Liver (tissue), 9 donors: ENCODE results near the gene MED8. TPM values are rescaled to one million over a fixed set of nuclear protein-coding genes. Genes with fewer than 3 reads are reported as not detected.

Experiments
- DNase-seq: peaks from one replicate; pipeline ENCODE4 v3.0.0-alpha.2; 2017; ENCODE audit warnings: low spot score
- H3K27ac ChIP-seq, 2 donors: one replicate each; pipeline ENCODE4 v1.7.0; 2013; ENCODE audit warnings: inconsistent platforms in 2 of 2, low read length in 2 of 2, control low read depth in 1 of 2, low read depth in 1 of 2, mild to moderate bottlenecking in 1 of 2
- H3K27me3 ChIP-seq, 4 donors: one replicate each; pipeline versions ENCODE4 v1.6.1 to v1.7.0; 2013; ENCODE audit warnings: low read length in 3 of 4, inconsistent platforms in 1 of 4, mild to moderate bottlenecking in 1 of 4, moderate library complexity in 1 of 4; ENCODE audit not compliant: control insufficient read depth in 4 of 4, insufficient read depth in 4 of 4
- H3K36me3 ChIP-seq, 4 donors: one replicate each; pipeline versions ENCODE4 v1.6.1 to v1.7.0; 2013; ENCODE audit warnings: low read length in 3 of 4, mild to moderate bottlenecking in 3 of 4, low read depth in 1 of 4, moderate library complexity in 1 of 4; ENCODE audit not compliant: control insufficient read depth in 4 of 4, insufficient read depth in 3 of 4
- H3K4me1 ChIP-seq, 4 donors: one replicate each; pipeline versions ENCODE4 v1.6.1 to v1.7.0; 2013; ENCODE audit warnings: low read length in 3 of 4, mild to moderate bottlenecking in 3 of 4, moderate library complexity in 1 of 4; ENCODE audit not compliant: control insufficient read depth in 4 of 4, insufficient read depth in 4 of 4
- H3K4me3 ChIP-seq, 3 donors: one replicate each; pipeline versions ENCODE4 v1.6.1 to v1.7.0; 2013; ENCODE audit warnings: low read length in 3 of 3, control low read depth in 1 of 3, low read depth in 1 of 3, mild to moderate bottlenecking in 1 of 3
- H3K9ac ChIP-seq, 2 donors: one replicate each; pipeline ENCODE4 v1.7.0; 2013; ENCODE audit warnings: low read length in 2 of 2, mild to moderate bottlenecking in 2 of 2, moderate library complexity in 2 of 2, control low read depth in 1 of 2, low read depth in 1 of 2
- H3K9me3 ChIP-seq, 4 donors: one replicate each; pipeline versions ENCODE4 v1.6.1 to v1.7.0; 2013; ENCODE audit warnings: low read length in 3 of 4; ENCODE audit not compliant: control insufficient read depth in 4 of 4
- FOXA2 ChIP-seq: IDR thresholded peaks from 2 replicates; pipeline ENCODE4 v1.6.1; 2016; ENCODE audit warnings: antibody characterized with exemption
- HNF4A ChIP-seq, 2 donors: conservative IDR thresholded peaks; 2 replicates each; pipeline ENCODE4 v1.6.1; 2016; ENCODE audit warnings: antibody characterized with exemption in 2 of 2, mild to moderate bottlenecking in 2 of 2
- JUND ChIP-seq, 2 donors: IDR thresholded peaks; 2 replicates each; pipeline ENCODE4 v1.6.1; 2016; ENCODE audit warnings: antibody characterized with exemption in 2 of 2
- NR2F2 ChIP-seq: IDR thresholded peaks from 2 replicates; pipeline ENCODE4 v1.6.1; 2016; ENCODE audit warnings: antibody characterized with exemption
- RAD21 ChIP-seq, 2 donors: IDR thresholded peaks; 2 replicates each; pipeline ENCODE4 v1.6.1; 2016; ENCODE audit warnings: antibody characterized with exemption in 2 of 2, mild to moderate bottlenecking in 2 of 2
- RXRA ChIP-seq, 2 donors: IDR thresholded peaks; 2 replicates each; pipeline ENCODE4 v1.6.1; 2017 to 2018; ENCODE audit warnings: antibody characterized with exemption in 2 of 2, mild to moderate bottlenecking in 1 of 2
- SP1 ChIP-seq: IDR thresholded peaks from 2 replicates; pipeline ENCODE4 v1.6.1; 2018; ENCODE audit warnings: antibody characterized with exemption, mild to moderate bottlenecking
- TAF1 ChIP-seq: conservative IDR thresholded peaks from 2 replicates; pipeline ENCODE4 v1.6.1; 2016; ENCODE audit warnings: antibody characterized with exemption, mild to moderate bottlenecking
- YY1 ChIP-seq: IDR thresholded peaks from 2 replicates; pipeline ENCODE4 v1.6.1; 2016; ENCODE audit warnings: antibody characterized with exemption, mild to moderate bottlenecking
- WGBS: extraction: QIAGEN DNeasy Blood & Tissue Kit; methylation state at CpG from one replicate; pipeline ENCODE4 v1.1.7; 2013; 5-methylcytosine and 5-hydroxymethylcytosine counted together
- polyA plus RNA-seq, 2 donors: library from polyadenylated mRNA; stranded (reverse) in 1 of 2; unstranded in 1 of 2; fragments of 200-250 nt in 1 of 2; fragments of >200 nt in 1 of 2; fragmentation: Nextera tagmentation in 1 of 2; extraction: Ambion mirVana in 1 of 2; gene quantifications; one replicate each; pipeline versions ENCODE4 v1.2.1 to v1.2.3, GENCODE V29; 2013 to 2015
- total RNA-seq, 2 donors: library from RNA; depleted of rRNA; stranded (reverse); fragments of >200 nt; gene quantifications; one replicate each; pipeline ENCODE4 v1.2.3, GENCODE V29; 2014
- TF ChIP-seq, protein P1 (sequence below): IDR thresholded peaks from 2 replicates; pipeline ENCODE4 v1.6.1; 2016; ENCODE audit warnings: antibody characterized with exemption
- TF ChIP-seq, protein P2 (sequence below): IDR thresholded peaks from 2 replicates; pipeline ENCODE4 v1.6.1; 2016; ENCODE audit warnings: antibody characterized with exemption
- TF ChIP-seq, protein P3 (sequence below): IDR thresholded peaks from 2 replicates; pipeline ENCODE4 v1.6.1; 2016; ENCODE audit warnings: antibody characterized with exemption
- TF ChIP-seq, protein P4 (sequence below): fragments of 150-350 bp; IDR thresholded peaks from 2 replicates; pipeline ENCODE4 v1.5.1; 2017; ENCODE audit warnings: improper control_type of control experiment, low read depth, low read length; ENCODE audit not compliant: missing input control
- TF ChIP-seq, protein P5 (sequence below): IDR thresholded peaks from 2 replicates; pipeline ENCODE4 v1.6.1; 2016; ENCODE audit warnings: antibody characterized with exemption, mild to moderate bottlenecking
- donor health status: healthy.
- donor health status: healthy.
- donor health status: healthy.
- donor health status: healthy.
- donor health status: healthy.

The MED8 gene
- total and polyA plus RNA-seq, 4 donors = 26.2 to 37.6 (median 29.1) TPM

DNA sequence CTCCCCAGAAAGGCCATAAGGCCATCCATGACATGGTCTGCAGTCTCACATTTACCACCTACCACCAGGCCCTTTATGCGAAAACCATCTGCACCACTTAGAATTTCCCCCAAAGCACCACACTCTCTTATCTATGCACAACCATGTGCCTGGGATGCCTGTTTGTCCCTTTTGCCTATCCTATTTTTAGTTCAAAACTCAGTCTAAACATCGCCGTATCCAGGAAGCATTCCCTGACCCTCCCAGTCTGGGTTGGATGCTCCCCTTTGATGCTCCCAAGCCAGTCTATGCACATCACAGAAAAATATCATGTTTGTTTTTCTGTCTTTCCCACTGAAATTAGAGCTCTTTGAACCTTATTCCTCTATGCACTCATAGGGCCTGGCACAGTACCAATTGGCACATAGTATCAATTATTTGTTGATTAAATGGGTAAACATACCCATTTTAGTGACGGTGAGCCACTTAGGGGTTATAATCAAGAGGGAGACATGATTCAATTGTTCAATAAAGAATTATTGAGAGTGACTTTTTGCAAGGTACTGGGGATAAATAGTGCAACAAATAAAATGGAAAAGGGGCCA is 45.2 kb downstream of the MED8 start:
- H3K4me3 ChIP-seq = no peak overlapping the region
- WGBS = 47% methylated on average over 4 of the region's 4 CpGs
- TF ChIP-seq RAD21 (IDR thresholded peaks at IDR 0.05) (no peak), HNF4A (conservative IDR thresholded peaks at IDR 0.05) (peak; percentile 27 to 39), NR2F2 (no peak), FOXA2 (no peak), RXRA (IDR thresholded peaks at IDR 0.05) (peak; percentile 25 to 47), TAF1 (no peak)
- TF ChIP-seq, protein P1, sequence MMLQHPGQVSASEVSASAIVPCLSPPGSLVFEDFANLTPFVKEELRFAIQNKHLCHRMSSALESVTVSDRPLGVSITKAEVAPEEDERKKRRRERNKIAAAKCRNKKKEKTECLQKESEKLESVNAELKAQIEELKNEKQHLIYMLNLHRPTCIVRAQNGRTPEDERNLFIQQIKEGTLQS = no peak
- H3K27ac ChIP-seq = peak overlapping the region in 1 of 2 donors; percentile 27
- no peaks in the 10 kb centered on the region for H3K36me3 ChIP-seq
- no peak overlapping the region for H3K9ac ChIP-seq
- H3K4me1 ChIP-seq = peaks cover 0 to 20% (median 11%) of the 10 kb centered on the region in 4 donors
- no peaks in the 10 kb centered on the region for H3K27me3 ChIP-seq
- DNase-seq = no peak
- no peaks in the 10 kb centered on the region for H3K9me3 ChIP-seq

DNA sequence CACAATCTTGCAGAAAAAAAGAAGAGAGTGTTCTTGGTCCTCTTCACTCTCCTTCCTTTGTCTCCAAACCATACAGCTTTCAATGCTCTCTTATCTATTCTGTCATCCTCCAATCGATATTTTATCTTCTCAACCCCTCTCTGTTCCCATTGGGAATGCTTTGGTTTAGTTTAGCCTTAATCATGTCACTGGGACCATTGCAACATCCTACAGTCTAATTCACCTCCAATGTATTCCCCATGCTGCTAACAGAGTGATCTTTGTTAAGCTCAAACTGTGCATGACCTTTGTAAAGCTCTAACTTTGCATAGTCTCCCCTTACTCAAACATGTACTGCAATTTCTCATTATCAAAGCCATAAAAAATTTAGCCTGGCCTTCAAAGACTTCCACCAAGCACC is 49.0 kb downstream of the MED8 start:
- H3K27me3 ChIP-seq = no peaks in the 10 kb centered on the region
- H3K9me3 ChIP-seq = no peaks in the 10 kb centered on the region
- H3K9ac ChIP-seq = no peak overlapping the region
- no peak overlapping the region for H3K4me3 ChIP-seq
- peaks cover 0 to 14% (median 9%) of the 10 kb centered on the region in 4 donors for H3K4me1 ChIP-seq
- DNase-seq = no peak
- TF ChIP-seq SP1 (no peak), RXRA (IDR thresholded peaks at IDR 0.05) (peak in 1 of 2 donors; percentile 4)
- WGBS = 49% methylated on average over 1 of the region's 1 CpG
- no peaks in the 10 kb centered on the region for H3K36me3 ChIP-seq
- no peak overlapping the region for H3K27ac ChIP-seq

DNA sequence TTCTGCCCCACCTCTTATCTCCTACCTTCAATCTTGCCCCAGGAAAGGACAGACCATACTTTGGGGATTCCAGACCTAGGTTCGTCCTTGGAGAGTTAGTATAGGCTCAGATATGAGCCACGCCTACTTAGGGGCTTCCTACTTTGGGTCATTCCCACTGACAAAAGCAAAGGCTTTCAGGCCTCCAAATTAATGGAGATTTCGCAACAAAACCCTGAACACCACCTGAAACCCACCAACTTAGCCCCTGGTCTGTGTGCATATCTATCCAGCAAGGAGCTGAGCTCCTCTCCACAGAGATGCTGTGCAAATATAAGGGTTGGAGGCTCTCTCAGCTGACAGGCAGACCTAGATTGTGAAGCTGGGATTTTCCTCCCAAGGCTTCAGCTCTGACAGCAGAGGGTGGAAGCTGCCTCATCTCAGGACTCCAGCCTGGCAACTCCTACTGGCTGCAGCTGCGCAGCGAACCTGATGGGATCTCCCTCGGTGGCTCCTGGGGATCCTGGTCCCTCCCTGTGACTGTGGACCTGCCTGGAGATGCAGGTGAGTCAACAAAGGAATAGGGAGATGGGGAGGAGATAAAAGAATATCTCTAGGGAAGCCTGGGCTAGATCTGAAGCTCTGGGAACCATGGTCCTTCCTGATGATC is 49.9 kb downstream of the MED8 start:
- no peak overlapping the region for H3K27ac ChIP-seq
- H3K4me3 ChIP-seq = no peak overlapping the region
- no peaks in the 10 kb centered on the region for H3K9me3 ChIP-seq
- H3K36me3 ChIP-seq = no peaks in the 10 kb centered on the region
- TF ChIP-seq, protein P2, sequence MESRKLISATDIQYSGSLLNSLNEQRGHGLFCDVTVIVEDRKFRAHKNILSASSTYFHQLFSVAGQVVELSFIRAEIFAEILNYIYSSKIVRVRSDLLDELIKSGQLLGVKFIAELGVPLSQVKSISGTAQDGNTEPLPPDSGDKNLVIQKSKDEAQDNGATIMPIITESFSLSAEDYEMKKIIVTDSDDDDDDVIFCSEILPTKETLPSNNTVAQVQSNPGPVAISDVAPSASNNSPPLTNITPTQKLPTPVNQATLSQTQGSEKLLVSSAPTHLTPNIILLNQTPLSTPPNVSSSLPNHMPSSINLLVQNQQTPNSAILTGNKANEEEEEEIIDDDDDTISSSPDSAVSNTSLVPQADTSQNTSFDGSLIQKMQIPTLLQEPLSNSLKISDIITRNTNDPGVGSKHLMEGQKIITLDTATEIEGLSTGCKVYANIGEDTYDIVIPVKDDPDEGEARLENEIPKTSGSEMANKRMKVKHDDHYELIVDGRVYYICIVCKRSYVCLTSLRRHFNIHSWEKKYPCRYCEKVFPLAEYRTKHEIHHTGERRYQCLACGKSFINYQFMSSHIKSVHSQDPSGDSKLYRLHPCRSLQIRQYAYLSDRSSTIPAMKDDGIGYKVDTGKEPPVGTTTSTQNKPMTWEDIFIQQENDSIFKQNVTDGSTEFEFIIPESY = no peak
- no peak for TF ChIP-seq JUND (IDR thresholded peaks at IDR 0.05)
- TF ChIP-seq RAD21 (IDR thresholded peaks at IDR 0.05) = no peak
- TF ChIP-seq, protein P3, sequence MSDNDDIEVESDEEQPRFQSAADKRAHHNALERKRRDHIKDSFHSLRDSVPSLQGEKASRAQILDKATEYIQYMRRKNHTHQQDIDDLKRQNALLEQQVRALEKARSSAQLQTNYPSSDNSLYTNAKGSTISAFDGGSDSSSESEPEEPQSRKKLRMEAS = no peak
- no peak for TF ChIP-seq YY1
- TF ChIP-seq, protein P4, sequence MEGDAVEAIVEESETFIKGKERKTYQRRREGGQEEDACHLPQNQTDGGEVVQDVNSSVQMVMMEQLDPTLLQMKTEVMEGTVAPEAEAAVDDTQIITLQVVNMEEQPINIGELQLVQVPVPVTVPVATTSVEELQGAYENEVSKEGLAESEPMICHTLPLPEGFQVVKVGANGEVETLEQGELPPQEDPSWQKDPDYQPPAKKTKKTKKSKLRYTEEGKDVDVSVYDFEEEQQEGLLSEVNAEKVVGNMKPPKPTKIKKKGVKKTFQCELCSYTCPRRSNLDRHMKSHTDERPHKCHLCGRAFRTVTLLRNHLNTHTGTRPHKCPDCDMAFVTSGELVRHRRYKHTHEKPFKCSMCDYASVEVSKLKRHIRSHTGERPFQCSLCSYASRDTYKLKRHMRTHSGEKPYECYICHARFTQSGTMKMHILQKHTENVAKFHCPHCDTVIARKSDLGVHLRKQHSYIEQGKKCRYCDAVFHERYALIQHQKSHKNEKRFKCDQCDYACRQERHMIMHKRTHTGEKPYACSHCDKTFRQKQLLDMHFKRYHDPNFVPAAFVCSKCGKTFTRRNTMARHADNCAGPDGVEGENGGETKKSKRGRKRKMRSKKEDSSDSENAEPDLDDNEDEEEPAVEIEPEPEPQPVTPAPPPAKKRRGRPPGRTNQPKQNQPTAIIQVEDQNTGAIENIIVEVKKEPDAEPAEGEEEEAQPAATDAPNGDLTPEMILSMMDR = no peak
- TF ChIP-seq, protein P5, sequence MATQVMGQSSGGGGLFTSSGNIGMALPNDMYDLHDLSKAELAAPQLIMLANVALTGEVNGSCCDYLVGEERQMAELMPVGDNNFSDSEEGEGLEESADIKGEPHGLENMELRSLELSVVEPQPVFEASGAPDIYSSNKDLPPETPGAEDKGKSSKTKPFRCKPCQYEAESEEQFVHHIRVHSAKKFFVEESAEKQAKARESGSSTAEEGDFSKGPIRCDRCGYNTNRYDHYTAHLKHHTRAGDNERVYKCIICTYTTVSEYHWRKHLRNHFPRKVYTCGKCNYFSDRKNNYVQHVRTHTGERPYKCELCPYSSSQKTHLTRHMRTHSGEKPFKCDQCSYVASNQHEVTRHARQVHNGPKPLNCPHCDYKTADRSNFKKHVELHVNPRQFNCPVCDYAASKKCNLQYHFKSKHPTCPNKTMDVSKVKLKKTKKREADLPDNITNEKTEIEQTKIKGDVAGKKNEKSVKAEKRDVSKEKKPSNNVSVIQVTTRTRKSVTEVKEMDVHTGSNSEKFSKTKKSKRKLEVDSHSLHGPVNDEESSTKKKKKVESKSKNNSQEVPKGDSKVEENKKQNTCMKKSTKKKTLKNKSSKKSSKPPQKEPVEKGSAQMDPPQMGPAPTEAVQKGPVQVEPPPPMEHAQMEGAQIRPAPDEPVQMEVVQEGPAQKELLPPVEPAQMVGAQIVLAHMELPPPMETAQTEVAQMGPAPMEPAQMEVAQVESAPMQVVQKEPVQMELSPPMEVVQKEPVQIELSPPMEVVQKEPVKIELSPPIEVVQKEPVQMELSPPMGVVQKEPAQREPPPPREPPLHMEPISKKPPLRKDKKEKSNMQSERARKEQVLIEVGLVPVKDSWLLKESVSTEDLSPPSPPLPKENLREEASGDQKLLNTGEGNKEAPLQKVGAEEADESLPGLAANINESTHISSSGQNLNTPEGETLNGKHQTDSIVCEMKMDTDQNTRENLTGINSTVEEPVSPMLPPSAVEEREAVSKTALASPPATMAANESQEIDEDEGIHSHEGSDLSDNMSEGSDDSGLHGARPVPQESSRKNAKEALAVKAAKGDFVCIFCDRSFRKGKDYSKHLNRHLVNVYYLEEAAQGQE = no peak
- H3K9ac ChIP-seq = no peak overlapping the region
- 95% methylated on average over 6 of the region's 6 CpGs for WGBS
- peaks cover 0 to 9% (median 5%) of the 10 kb centered on the region in 4 donors for H3K4me1 ChIP-seq
- no peak for DNase-seq
- no peaks in the 10 kb centered on the region for H3K27me3 ChIP-seq
